Effector CD8-positive, alpha-beta T cell (primary cell): Measurements from ENCODE around the gene KREMEN2.
"Not testable (repeated sequence)": the region's sequence is repeated elsewhere in the genome, so short reads cannot be mapped to it uniquely, and the experiment has no call there.

ENCODE experiments used
- DNase-seq: peaks from one replicate; lab custom pipeline; 2025; lab: John Stamatoyannopoulos, UW

Gene KREMEN2

DNA sequence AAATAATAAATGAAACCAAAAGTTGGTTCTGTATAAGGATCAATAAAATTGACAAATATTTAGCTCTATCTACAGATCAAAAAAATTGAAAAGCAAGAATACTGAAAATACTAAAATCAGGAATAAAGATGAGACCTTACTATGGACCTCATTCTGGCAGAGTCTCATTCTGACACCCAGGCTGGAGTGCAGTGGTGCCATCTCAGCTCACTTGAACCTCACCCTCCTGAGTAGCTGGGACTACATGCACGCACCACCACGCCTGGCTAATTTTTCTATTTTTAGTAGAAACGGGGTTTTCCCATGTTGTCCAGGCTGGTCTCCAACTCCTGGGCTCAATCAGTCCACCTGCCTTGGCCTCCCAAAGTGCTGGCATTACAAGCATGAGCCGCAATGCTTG lies 22.0 kb upstream of the KREMEN2 start:
- no peak for DNase-seq

- DNase-seq: not testable (repeated sequence)
Measured at GRCh38 chr16:2943716-2944115, 20.4 kb upstream of the KREMEN2 start.

DNA sequence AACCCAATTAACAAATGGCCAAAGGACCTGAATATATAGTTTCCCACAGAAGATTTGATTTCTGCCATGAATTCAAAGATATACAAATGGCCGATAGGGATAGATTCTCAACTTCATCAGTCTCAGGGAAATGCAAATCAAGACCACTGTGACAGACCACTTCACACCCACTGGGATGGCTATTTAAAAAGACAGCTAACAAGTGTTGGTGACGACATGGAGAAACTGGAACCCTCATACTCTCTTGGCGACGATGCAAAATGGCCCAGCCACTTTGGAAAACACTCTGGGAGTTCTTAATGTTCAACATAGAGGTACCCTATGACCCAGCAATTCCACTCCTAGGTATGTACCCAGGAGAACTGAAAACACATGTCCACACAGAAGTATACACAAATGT lies 17.4 kb upstream of the KREMEN2 start:
- no peak for DNase-seq

DNA sequence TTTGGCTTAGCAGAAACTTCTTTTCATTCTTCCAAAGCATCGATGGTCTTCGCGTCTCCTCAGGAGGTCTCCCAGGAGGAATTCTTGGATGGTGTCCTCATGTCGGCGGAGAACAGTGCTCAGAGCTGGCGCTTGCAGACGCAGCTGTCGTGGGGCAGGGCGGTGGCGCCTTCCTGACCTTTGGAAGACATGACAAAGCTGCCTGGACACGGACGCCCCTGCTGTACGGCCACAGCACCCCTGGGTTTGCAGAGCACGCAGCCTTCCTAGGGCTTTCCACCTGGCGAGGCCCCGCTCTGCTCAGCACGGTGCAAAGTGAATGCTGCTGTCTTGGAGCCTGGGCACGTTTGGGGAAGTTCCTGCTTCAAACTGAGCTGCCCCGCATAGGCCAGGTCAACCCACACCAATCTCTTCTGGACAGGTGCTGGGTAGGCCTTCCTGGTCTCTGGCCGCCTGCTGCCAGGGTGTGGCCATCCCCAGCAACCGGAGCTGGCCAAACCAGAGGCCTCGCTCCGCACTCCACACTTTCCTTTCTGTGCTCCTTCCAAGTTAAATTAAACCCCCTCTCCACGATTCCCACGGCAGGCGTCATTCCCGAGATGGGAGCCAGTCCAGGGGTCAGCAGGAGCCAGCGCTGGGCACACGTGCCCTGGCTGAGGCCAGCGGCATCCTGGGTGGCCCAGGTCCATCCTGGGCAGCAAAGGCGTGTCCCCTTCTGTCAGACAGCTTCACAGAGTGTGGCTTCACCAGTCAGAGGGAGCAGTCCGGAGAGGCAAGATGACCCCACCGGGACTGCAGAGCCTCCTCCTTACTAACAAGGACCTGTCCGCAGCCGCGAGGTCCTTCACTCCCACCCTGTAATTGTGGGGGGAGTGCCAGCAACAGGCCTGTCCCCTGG lies 15.0 kb upstream of the KREMEN2 start:
- DNase-seq: no peak

- no peak for DNase-seq
Measured at GRCh38 chr16:2949705-2950352, 14.2 kb upstream of the KREMEN2 start.

- DNase-seq: no peak
Measured at GRCh38 chr16:2950353-2950724, 13.7 kb upstream of the KREMEN2 start.

- DNase-seq: no peak
Measured at GRCh38 chr16:2950773-2951172, 13.3 kb upstream of the KREMEN2 start.

- DNase-seq: no peak
Measured at GRCh38 chr16:2952679-2953078, 11.4 kb upstream of the KREMEN2 start.

- no peak for DNase-seq
Measured at GRCh38 chr16:2953706-2954627, 10.1 kb upstream of the KREMEN2 start.

DNA sequence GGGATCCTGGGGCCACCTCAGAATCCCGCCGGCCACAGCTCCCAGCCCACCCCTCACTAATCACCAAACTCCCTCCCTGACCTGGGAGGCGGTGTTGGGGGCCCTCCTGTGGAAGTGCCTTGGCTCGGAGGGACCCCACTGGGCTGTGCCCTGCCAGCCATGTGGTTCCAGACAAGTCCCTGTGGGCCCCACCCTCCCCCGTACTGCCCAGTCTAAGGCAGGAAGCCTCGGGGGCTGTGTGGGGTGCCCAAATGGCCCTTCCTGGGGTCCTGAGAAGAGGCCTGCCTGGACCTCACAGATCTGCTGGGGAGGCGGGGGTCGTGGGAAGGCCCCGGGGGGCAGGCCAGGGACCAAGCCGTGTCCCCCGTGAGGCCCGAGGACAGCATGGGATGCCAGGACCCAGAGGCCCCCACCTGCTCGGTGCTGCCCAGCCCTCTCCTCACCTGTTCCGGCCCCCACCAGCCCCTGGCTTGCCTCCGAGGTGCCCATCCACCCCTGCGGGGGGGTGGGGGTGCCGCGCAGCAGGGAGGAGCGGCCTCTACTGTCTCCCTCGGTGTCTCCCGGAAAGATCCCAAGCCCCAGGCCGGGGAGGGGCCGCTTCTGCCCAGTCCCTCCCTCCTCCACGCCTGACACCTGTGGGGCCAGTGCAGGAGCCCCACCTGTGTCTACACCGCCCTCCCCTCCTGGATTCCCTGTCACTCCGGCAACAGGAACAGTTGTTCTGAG lies 9.3 kb upstream of the KREMEN2 start:
- no peak for DNase-seq

DNA sequence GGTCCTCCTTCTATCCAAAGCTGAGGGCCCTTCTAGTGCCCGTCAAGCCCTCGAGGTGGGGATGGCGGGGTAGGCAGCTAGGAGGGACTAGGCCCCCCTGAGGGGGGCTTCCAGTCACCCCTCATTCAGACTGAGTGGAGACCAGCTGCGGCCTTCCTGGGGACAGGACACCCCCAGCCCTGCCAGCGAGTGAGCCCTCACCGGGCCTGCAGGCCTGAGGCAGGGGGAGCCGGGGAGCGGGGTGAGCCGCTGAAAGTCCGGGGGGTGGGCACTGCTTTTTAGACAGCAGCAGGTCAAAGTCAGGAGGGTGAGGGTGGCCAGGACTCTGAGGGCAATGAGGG lies 8.7 kb upstream of the KREMEN2 start:
- no peak for DNase-seq

GRCh38 chr16:2955779-2956578 lies 8.1 kb upstream of the KREMEN2 start:
- no peak for DNase-seq

- DNase-seq: no peak
Measured at GRCh38 chr16:2956579-2956956, 7.5 kb upstream of the KREMEN2 start.

DNA sequence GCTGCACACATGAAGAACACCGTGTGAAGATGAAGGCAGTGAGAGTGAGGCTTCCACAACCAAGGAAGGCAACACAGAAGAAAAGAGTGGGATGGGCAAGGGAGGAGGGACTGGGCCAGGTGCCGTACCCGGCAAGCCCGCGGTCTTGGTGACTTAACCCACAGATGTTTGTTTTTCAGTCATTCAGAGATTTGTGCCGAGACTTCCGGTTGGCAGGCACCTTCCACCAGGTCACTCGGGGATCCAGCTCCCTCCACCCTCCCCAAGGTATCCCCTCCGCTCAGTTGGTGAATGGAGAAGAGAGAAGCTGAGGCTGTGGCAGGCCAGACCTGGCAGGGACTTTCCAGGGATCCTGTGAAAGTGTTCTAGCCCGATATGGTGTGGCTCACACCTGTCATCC lies 4.9 kb upstream of the KREMEN2 start:
- no peak for DNase-seq

DNA sequence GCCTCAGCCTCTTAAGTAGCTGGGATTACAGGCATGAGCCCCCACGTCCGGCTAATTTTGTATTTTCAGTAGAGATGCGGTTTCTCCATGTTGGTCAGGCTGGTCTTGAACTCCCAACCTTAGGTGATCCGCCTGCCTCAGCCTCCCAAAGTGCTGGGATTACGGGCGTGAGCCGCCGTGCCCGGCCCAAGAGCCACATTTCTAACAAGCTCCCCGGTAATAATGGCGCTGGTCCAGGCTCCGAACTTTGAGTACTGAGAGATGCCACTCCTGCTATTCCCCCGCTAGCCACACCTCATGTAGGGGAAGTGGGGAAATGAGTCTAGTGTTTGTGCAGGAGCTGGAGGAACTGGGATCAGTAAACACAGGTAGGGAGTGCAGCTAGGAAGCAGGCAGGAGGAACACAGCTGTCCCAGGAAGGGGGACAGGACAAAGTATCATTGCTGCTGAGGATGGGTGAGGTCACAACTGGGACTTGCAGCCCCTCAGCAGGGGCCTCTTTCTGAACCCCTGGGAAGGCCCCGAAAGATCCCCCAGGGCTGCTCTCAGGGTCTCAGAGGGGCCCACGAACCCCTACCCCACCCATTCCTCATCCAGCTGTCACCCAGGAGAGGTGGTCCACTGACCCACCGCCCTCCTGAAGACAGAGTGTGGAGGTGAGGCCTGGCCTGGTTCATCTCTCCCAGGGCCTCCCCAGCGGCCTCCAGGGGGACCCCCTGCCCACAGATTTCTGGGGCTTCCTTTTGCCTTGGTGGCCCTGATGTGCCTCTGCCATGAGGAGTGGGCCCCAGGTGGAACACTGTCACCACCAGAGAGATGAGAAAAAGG lies 3.7 kb upstream of the KREMEN2 start:
- DNase-seq: no peak

DNA sequence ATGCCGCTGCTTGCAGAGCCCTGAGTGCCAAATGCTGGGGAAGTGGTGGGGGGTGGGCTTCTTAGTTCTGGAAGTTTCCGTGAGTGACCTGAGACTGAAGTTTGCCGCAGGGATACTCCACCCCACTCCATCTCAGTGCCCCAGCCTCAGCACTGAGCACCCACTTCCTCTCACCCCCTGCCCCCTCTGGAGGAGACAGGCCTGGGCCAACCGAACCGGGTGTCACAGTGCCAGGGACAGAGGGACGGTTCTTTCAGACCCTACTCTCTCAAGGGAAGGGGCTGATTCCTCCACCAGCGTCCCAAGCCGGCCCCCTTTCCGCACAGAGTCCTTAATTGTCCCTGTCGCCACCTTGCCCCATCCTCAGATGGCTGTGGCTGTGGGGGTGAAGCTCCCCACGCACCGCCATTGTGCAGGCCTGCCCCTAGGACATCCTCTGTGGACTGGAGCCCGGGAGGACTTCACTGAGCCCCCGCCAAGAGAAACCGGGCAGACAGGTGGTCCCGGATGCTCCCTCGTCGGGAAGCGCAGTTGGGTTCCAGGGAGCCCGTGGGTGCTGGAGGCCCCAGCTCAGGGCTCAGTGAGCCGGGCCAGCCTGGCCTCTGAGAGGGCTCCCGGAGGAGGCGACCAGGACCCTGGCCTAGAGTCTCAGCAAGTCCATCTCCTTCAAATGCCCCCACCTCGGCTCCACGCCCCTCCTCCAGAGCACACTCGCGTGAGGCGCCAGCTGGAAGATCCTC lies 1.6 kb upstream of the KREMEN2 start:
- DNase-seq: no peak

DNA sequence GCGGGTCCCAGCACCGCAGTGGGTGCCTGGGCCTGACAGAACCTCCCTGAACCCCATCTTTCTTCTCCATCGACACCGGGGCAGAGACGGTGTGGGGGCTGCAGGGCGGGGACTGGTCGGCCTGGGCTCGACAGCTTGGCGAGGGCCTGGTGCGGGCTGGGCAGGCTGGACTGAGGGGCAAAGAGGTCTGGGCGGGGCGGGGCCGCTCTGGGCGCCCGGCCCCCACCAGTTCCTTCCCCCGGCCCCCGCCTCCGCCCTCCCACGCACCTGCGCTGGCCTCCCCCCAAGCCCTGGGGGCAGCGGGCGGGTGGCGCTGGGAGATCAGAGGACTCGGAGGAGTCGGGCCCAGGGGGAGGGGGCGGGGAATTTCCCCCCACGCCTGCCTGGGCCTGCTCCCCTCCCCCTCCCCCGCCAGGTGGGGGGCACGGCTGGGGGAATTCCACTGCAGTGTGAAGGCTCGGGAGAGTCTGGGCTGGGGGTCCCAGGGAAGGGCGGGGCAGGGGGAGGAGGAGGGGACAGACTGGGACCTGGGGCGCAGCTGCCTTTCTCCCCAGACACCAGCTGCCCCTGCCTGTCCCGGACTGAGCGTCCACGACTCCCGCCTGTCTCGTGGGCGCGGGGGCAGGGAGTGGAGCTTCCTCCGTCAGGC lies 877 bp upstream of the KREMEN2 start:
- DNase-seq: peak; percentile 59

- peak; percentile 59 for DNase-seq
Measured at GRCh38 chr16:2964475-2965336, 631 bp downstream of the KREMEN2 start.
